Naive B cell (primary cell): ENCODE results near the gene ARHGEF10L. TPM values are rescaled to one million over a fixed set of nuclear protein-coding genes. Genes with fewer than 3 reads are reported as not detected.

ENCODE experiments used
- ATAC-seq, 2 donors: fragments of 150-1000 bp; cut with Tn5 transposase; 2 replicates each; pipeline ENCODE4 v1.10.0; 2021; ENCODE audit warnings: low read depth in 2 of 2, mild to moderate bottlenecking in 2 of 2, moderate library complexity in 2 of 2
- DNase-seq: peaks from one replicate; pipeline ENCODE4 v3.0.0; 2022
- H3K27ac Mint-ChIP-seq, 6 donors: one replicate each; pipeline ENCODE4 v1.8.0; 2020 to 2022; ENCODE audit warnings: mild to moderate bottlenecking in 6 of 6, mixed read lengths in 6 of 6, moderate library complexity in 5 of 6, inconsistent platforms in 2 of 6
- H3K27me3 Mint-ChIP-seq, 3 donors: one replicate each; pipeline ENCODE4 v1.8.0; 2021 to 2022; ENCODE audit warnings: mixed read lengths in 3 of 3, mild to moderate bottlenecking in 1 of 3
- H3K36me3 Mint-ChIP-seq, 2 donors: one replicate each; pipeline ENCODE4 v1.8.0; 2020 to 2022; ENCODE audit warnings: mixed read lengths in 2 of 2, inconsistent platforms in 1 of 2, mild to moderate bottlenecking in 1 of 2
- H3K4me1 Mint-ChIP-seq, 3 donors: one replicate each; pipeline ENCODE4 v1.8.0; 2020 to 2022; ENCODE audit warnings: mixed read lengths in 3 of 3, inconsistent platforms in 1 of 3, mild to moderate bottlenecking in 1 of 3, moderate library complexity in 1 of 3
- H3K4me3 Mint-ChIP-seq, 8 donors: one replicate each; pipeline ENCODE4 v1.8.0; 2020 to 2022; ENCODE audit warnings: mild to moderate bottlenecking in 8 of 8, mixed read lengths in 8 of 8, moderate library complexity in 8 of 8, inconsistent platforms in 2 of 8
- H3K9me3 Mint-ChIP-seq, 7 donors: one replicate each; pipeline ENCODE4 v1.8.0; 2020 to 2022; ENCODE audit warnings: mixed read lengths in 7 of 7, mild to moderate bottlenecking in 5 of 7, inconsistent platforms in 2 of 7, moderate library complexity in 1 of 7
- polyA plus RNA-seq, 6 donors: library from polyadenylated mRNA; unstranded; fragments of 300-500 nt; fragmentation: Illumina TruSeq; gene quantifications; one replicate each; pipeline ENCODE4 v1.2.3, GENCODE V29; 2021; ENCODE audit warnings: low read depth in 6 of 6

The ARHGEF10L gene
- polyA plus RNA-seq, 6 donors from 2014 or later = 0.13 to 0.29 (median 0.28) TPM; not detected in 3

GRCh38 chr1:17573518-17574041, 34.1 kb downstream of the ARHGEF10L start:
- no peak overlapping the region for H3K4me3 Mint-ChIP-seq
- H3K9me3 Mint-ChIP-seq = peaks cover 0 to 2% (median 0%) of the 10 kb centered on the region in 7 donors
- peaks cover 0 to 23% (median 23%) of the 10 kb centered on the region in 3 donors for H3K27me3 Mint-ChIP-seq
- DNase-seq = no peak
- H3K36me3 Mint-ChIP-seq = no peaks in the 10 kb centered on the region
- no peak for ATAC-seq
- no peak overlapping the region for H3K27ac Mint-ChIP-seq
- peaks cover 0 to 4% (median 0%) of the 10 kb centered on the region in 3 donors for H3K4me1 Mint-ChIP-seq

- ATAC-seq (no peak), DNase-seq (no peak)
- Mint-ChIP-seq H3K36me3 (no peaks in the 10 kb centered on the region), H3K4me3 (no peak overlapping the region), H3K27ac (peak overlapping the region in 1 of 6 donors; percentile 39), H3K4me1 (peaks cover 0 to 4% (median 0%) of the 10 kb centered on the region in 3 donors), H3K9me3 (peaks cover 0 to 2% (median 0%) of the 10 kb centered on the region in 7 donors), H3K27me3 (peaks cover 0 to 23% (median 22%) of the 10 kb centered on the region in 3 donors)
These were observed 35.0 kb downstream of the ARHGEF10L start for GRCh38 chr1:17574516-17574915.

DNA sequence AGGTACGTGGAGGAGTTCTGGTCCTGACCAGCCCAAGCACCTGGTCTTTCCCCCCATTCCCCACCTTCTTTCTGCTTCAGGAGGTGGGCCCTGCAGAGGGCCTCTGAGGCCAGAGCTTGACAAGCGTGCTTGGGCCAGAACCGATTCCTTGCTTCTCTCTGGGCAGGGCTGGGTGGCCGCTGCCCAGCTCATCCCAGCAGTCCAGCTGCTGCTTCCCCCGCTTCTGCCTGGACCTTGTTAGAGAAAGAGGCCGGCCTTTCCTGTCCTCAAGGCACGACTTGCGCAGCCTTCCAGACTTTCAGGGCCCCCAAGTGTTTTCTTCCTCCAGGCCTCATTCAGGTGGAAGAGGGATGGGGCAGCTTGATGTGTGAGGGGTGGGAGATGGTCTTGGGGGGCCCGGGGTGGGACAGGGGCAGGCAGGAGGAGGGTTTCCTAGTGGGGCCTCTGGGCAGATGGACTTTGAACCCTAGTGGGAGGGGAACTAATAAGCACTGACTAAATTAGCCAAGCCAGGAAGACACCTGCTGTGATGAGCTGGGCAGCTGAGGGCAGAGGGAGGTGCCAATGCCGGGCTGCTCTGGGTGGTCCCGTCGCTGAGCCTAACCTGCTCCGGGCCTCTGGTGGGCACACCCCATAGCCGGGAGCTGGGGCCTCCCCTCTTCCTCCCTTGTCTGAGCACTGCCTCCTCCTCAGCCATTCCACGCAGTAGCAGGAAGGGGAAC, 36.5 kb downstream of the ARHGEF10L start:
- ATAC-seq = no peak
- peak overlapping the region in 1 of 8 donors; percentile 42 for H3K4me3 Mint-ChIP-seq
- no peaks in the 10 kb centered on the region for H3K9me3 Mint-ChIP-seq
- no peak for DNase-seq
- H3K4me1 Mint-ChIP-seq = peaks cover 0 to 4% (median 0%) of the 10 kb centered on the region in 3 donors
- H3K27ac Mint-ChIP-seq = no peak overlapping the region
- H3K36me3 Mint-ChIP-seq = no peaks in the 10 kb centered on the region
- H3K27me3 Mint-ChIP-seq = peaks cover 0 to 9% (median 9%) of the 10 kb centered on the region in 3 donors

- ATAC-seq = no peak
- H3K9me3 Mint-ChIP-seq = no peaks in the 10 kb centered on the region
- no peak for DNase-seq
- no peak overlapping the region for H3K27ac Mint-ChIP-seq
- H3K36me3 Mint-ChIP-seq = no peaks in the 10 kb centered on the region
- peaks cover 0 to 4% (median 0%) of the 10 kb centered on the region in 3 donors for H3K4me1 Mint-ChIP-seq
- H3K4me3 Mint-ChIP-seq = no peak overlapping the region
- H3K27me3 Mint-ChIP-seq = peaks cover 0 to 8% (median 6%) of the 10 kb centered on the region in 3 donors
These were observed 37.0 kb downstream of the ARHGEF10L start for GRCh38 chr1:17576519-17576853.

- Mint-ChIP-seq H3K4me3 (no peak overlapping the region), H3K27me3 (peaks cover 0 to 12% (median 8%) of the 10 kb centered on the region in 3 donors), H3K27ac (no peak overlapping the region), H3K9me3 (no peaks in the 10 kb centered on the region), H3K4me1 (peaks cover 0 to 4% (median 0%) of the 10 kb centered on the region in 3 donors), H3K36me3 (no peaks in the 10 kb centered on the region)
- no peak for ATAC-seq
- DNase-seq = no peak
These were observed 38.4 kb downstream of the ARHGEF10L start for GRCh38 chr1:17577907-17578297.

- DNase-seq (no peak), ATAC-seq (no peak)
- no peak overlapping the region for H3K27ac Mint-ChIP-seq
- peaks cover 0 to 17% (median 8%) of the 10 kb centered on the region in 3 donors for H3K27me3 Mint-ChIP-seq
- peak overlapping the region in 1 of 8 donors; percentile 68 for H3K4me3 Mint-ChIP-seq
- H3K36me3 Mint-ChIP-seq = no peaks in the 10 kb centered on the region
- H3K4me1 Mint-ChIP-seq = no peaks in the 10 kb centered on the region
- H3K9me3 Mint-ChIP-seq = no peaks in the 10 kb centered on the region
These were observed 40.7 kb downstream of the ARHGEF10L start for GRCh38 chr1:17579951-17580939.

- H3K9me3 Mint-ChIP-seq = no peaks in the 10 kb centered on the region
- no peaks in the 10 kb centered on the region for H3K36me3 Mint-ChIP-seq
- H3K4me1 Mint-ChIP-seq = no peaks in the 10 kb centered on the region
- ATAC-seq = no peak
- no peak overlapping the region for H3K27ac Mint-ChIP-seq
- DNase-seq = no peak
- H3K4me3 Mint-ChIP-seq = no peak overlapping the region
- H3K27me3 Mint-ChIP-seq = peaks cover 0 to 14% (median 8%) of the 10 kb centered on the region in 3 donors
These were observed 42.1 kb downstream of the ARHGEF10L start for GRCh38 chr1:17581389-17582123.

DNA sequence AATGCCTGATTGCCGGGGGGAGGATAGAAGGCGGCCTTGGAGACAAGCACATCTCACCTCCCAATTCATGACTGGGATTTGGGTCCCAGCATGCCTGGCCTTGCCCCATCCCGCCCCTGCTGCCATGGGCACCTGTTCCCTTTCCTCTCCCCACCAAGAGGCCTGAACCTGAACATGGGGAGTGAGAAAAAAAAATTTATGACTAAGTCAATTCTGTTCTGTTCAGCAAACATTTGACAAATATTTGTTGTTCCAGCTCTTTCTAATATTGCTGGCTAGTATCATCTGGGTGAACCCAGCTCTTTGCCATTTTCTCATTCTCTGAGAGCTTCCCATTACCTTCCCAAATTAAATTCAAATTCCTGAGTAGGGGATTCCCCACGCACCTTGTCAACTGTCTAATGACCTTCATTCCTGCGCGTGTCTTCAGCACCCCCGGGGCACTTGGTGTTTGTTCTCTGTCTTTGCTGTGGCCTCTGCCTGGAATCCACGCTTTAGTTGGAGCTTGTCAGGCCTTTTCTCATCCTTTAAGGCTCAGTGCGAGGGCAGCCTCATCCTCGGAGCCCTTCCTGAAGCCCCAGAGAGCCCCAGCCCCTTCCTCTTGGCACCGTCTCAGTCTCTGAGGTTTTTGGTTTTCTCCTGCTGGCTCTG, 42.8 kb downstream of the ARHGEF10L start:
- Mint-ChIP-seq H3K36me3 (no peaks in the 10 kb centered on the region), H3K27me3 (peaks cover 0 to 14% (median 8%) of the 10 kb centered on the region in 3 donors), H3K4me3 (no peak overlapping the region), H3K27ac (peak overlapping the region in 2 of 6 donors; percentile 25 to 66), H3K9me3 (no peaks in the 10 kb centered on the region), H3K4me1 (peaks cover 0 to 1% (median 0%) of the 10 kb centered on the region in 3 donors)
- DNase-seq (no peak), ATAC-seq (no peak)

- ATAC-seq (no peak), DNase-seq (no peak)
- Mint-ChIP-seq H3K4me1 (peaks cover 0 to 2% (median 0%) of the 10 kb centered on the region in 3 donors), H3K27me3 (peaks cover 0 to 14% (median 9%) of the 10 kb centered on the region in 3 donors), H3K36me3 (no peaks in the 10 kb centered on the region), H3K9me3 (no peaks in the 10 kb centered on the region), H3K4me3 (no peak overlapping the region), H3K27ac (no peak overlapping the region)
These were observed 45.0 kb downstream of the ARHGEF10L start for GRCh38 chr1:17584539-17584938.

GRCh38 chr1:17585266-17585987, 45.9 kb downstream of the ARHGEF10L start:
- ATAC-seq (no peak), DNase-seq (no peak)
- Mint-ChIP-seq H3K9me3 (no peaks in the 10 kb centered on the region), H3K4me3 (peak overlapping the region in 1 of 8 donors; percentile 15), H3K4me1 (peaks cover 0 to 2% (median 0%) of the 10 kb centered on the region in 3 donors), H3K27ac (no peak overlapping the region), H3K27me3 (peaks cover 0 to 18% (median 14%) of the 10 kb centered on the region in 3 donors), H3K36me3 (no peaks in the 10 kb centered on the region)

DNA sequence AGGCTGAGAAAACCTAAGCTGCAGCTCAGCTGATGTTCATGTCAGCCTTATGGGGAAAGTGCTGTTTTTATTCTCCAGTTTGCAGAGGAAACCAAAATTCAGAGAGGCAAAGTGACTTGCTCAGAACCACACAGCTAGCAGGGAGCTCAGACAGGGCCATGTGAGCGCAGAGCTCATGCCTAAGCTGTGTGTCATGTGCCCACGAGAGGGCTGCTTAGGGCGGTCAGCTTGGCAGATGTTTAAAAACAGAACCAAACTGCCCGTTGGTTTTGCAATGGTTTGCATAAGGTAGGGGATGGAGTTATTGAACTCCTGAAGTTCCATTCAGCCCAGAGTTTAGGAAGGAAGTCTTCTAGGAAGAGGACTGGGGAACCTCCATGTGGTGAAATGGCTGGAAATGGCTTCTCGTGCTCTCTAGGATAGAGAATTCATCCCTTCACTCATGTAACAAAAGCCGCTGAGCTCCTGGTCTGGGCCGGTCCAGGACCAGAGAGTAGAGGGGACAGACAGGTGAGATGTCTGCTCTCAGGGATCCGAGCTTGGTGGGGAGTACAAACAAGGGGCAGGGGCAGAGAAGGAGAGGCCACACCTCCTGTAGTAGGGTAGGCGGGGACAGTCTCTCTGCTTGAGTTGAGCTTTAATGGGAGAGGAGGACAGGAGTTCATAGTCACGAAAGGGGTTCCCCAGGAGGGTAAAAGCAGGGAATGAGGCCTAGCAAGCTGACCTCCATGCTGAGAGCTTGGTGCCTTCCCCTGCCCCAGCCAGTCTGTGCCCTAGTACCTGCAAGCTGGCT, 46.9 kb downstream of the ARHGEF10L start:
- H3K4me1 Mint-ChIP-seq = peaks cover 0 to 2% (median 0%) of the 10 kb centered on the region in 3 donors
- H3K9me3 Mint-ChIP-seq = peaks cover 0 to 1% (median 0%) of the 10 kb centered on the region in 7 donors
- no peak overlapping the region for H3K4me3 Mint-ChIP-seq
- DNase-seq (no peak), ATAC-seq (no peak)
- H3K36me3 Mint-ChIP-seq = no peaks in the 10 kb centered on the region
- no peak overlapping the region for H3K27ac Mint-ChIP-seq
- H3K27me3 Mint-ChIP-seq = peaks cover 0 to 18% (median 14%) of the 10 kb centered on the region in 3 donors
